Measurements from ENCODE around the gene NDUFS1.

- TF ChIP-seq POLR2AphosphoS5 (IDR thresholded peaks at IDR 0.05) (no peak), CTCF (IDR thresholded peaks at IDR 0.05; ENCODE audit: poor library complexity, severe bottlenecking) (no peak), SMC3 (conservative IDR thresholded peaks at IDR 0.05; ENCODE audit: poor library complexity) (no peak)
- TF ChIP-seq, protein P1, sequence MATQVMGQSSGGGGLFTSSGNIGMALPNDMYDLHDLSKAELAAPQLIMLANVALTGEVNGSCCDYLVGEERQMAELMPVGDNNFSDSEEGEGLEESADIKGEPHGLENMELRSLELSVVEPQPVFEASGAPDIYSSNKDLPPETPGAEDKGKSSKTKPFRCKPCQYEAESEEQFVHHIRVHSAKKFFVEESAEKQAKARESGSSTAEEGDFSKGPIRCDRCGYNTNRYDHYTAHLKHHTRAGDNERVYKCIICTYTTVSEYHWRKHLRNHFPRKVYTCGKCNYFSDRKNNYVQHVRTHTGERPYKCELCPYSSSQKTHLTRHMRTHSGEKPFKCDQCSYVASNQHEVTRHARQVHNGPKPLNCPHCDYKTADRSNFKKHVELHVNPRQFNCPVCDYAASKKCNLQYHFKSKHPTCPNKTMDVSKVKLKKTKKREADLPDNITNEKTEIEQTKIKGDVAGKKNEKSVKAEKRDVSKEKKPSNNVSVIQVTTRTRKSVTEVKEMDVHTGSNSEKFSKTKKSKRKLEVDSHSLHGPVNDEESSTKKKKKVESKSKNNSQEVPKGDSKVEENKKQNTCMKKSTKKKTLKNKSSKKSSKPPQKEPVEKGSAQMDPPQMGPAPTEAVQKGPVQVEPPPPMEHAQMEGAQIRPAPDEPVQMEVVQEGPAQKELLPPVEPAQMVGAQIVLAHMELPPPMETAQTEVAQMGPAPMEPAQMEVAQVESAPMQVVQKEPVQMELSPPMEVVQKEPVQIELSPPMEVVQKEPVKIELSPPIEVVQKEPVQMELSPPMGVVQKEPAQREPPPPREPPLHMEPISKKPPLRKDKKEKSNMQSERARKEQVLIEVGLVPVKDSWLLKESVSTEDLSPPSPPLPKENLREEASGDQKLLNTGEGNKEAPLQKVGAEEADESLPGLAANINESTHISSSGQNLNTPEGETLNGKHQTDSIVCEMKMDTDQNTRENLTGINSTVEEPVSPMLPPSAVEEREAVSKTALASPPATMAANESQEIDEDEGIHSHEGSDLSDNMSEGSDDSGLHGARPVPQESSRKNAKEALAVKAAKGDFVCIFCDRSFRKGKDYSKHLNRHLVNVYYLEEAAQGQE (IDR thresholded peaks at IDR 0.05; ENCODE audit: borderline replicate concordance), result no peak
Measured at GRCh38 chr2:206075113-206075512, 84.1 kb downstream of the NDUFS1 start.
